ENCODE measurements around the gene TBX3.

The TBX3 gene

DNA sequence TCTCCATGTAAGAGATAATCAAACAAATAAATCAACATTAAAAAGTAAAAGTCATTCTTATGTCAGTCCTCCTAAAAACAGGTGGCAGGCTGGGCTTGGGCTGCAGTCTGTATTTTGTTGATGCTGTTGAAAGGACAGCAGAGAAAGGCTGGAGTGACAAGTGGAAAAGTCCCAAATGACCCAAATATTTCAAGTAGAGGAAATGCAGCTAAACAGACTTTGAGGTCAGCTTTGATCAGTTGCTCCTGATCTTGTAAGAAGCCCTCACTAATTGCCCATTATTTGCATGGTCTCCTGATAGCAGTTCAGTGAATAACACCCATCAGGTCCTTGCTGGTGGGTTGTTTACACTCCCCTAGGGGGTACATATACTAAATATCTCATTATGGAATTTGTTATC, 24.9 kb downstream of the TBX3 start:
- H2BK120ac ChIP-seq (ENCODE audit: insufficient read depth, low read length, poor library complexity) = peak overlapping the region; percentile 37
- H3K36me3 ChIP-seq (ENCODE audit: control insufficient read depth in 1 of 2, insufficient read depth in 2 of 2, low read length in 2 of 2) = no peaks in the 10 kb centered on the region
- no peaks in the 10 kb centered on the region for H3K79me2 ChIP-seq (ENCODE audit: control insufficient read depth, insufficient read depth, low read length, poor library complexity)
- H3K27ac ChIP-seq (ENCODE audit: low read depth, low read length) = no peak overlapping the region
- no peak overlapping the region for H2BK5ac ChIP-seq (ENCODE audit: low read depth, low read length, poor library complexity)
- H3K4ac ChIP-seq (ENCODE audit: low read depth, low read length) = no peak overlapping the region
- peaks cover 5 to 17% of the 10 kb centered on the region in 2 experiments for H3K4me1 ChIP-seq (ENCODE audit: control insufficient read depth in 1 of 2, insufficient read depth in 2 of 2, low read length in 2 of 2)
- H3K9me3 ChIP-seq (ENCODE audit: insufficient read depth, low read depth, low read length) = no peaks in the 10 kb centered on the region
- H3K18ac ChIP-seq (ENCODE audit: low read length) = no peak overlapping the region
- H3K23ac ChIP-seq (ENCODE audit: low read length) = no peak overlapping the region
- H2AK5ac ChIP-seq (ENCODE audit: low read length) = no peak overlapping the region
- no peak overlapping the region for H3K4me2 ChIP-seq (ENCODE audit: low read length)
- no peak overlapping the region for H2AFZ ChIP-seq (ENCODE audit: insufficient read depth, low read length, poor library complexity)
- H4K12ac ChIP-seq (ENCODE audit: low read depth, low read length) = no peak overlapping the region
- no peak overlapping the region for H3K4me3 ChIP-seq (ENCODE audit: low read depth, low read length)
- H2BK12ac ChIP-seq (ENCODE audit: low read length) = no peak overlapping the region
- no peak overlapping the region for H4K8ac ChIP-seq (ENCODE audit: low read depth, low read length)
- peaks cover 10% of the 10 kb centered on the region for H3K79me1 ChIP-seq (ENCODE audit: low read length)
- no peak for DNase-seq
- no peak overlapping the region for H3K14ac ChIP-seq (ENCODE audit: low read length)
- H4K91ac ChIP-seq (ENCODE audit: low read depth, low read length) = no peak overlapping the region
- H3K9ac ChIP-seq (ENCODE audit: low read length) = no peak overlapping the region
- no peaks in the 10 kb centered on the region for H3K27me3 ChIP-seq (ENCODE audit: insufficient read depth, low read length)

- Histone ChIP-seq H4K91ac (ENCODE audit: low read depth, low read length) (no peak overlapping the region), H3K4me2 (ENCODE audit: low read length) (no peak overlapping the region), H3K14ac (ENCODE audit: low read length) (no peak overlapping the region), H3K27me3 (ENCODE audit: insufficient read depth, low read length) (no peaks in the 10 kb centered on the region), H2BK5ac (ENCODE audit: low read depth, low read length, poor library complexity) (no peak overlapping the region), H3K27ac (ENCODE audit: low read depth, low read length) (no peak overlapping the region), H3K9ac (ENCODE audit: low read length) (no peak overlapping the region), H3K79me1 (ENCODE audit: low read length) (peaks cover 3% of the 10 kb centered on the region), H3K23ac (ENCODE audit: low read length) (no peak overlapping the region), H2BK12ac (ENCODE audit: low read length) (no peak overlapping the region), H3K9me3 (ENCODE audit: insufficient read depth, low read depth, low read length) (no peaks in the 10 kb centered on the region), H4K12ac (ENCODE audit: low read depth, low read length) (no peak overlapping the region), H3K36me3 (ENCODE audit: control insufficient read depth in 1 of 2, insufficient read depth in 2 of 2, low read length in 2 of 2) (no peaks in the 10 kb centered on the region), H2BK120ac (ENCODE audit: insufficient read depth, low read length, poor library complexity) (no peak overlapping the region), H2AFZ (ENCODE audit: insufficient read depth, low read length, poor library complexity) (no peak overlapping the region), H4K8ac (ENCODE audit: low read depth, low read length) (no peak overlapping the region), H3K4me1 (ENCODE audit: control insufficient read depth in 1 of 2, insufficient read depth in 2 of 2, low read length in 2 of 2) (peaks cover 5 to 17% of the 10 kb centered on the region in 2 experiments), H3K4ac (ENCODE audit: low read depth, low read length) (no peak overlapping the region), H3K79me2 (ENCODE audit: control insufficient read depth, insufficient read depth, low read length, poor library complexity) (no peaks in the 10 kb centered on the region), H2AK5ac (ENCODE audit: low read length) (no peak overlapping the region), H3K18ac (ENCODE audit: low read length) (no peak overlapping the region), H3K4me3 (ENCODE audit: low read depth, low read length) (no peak overlapping the region)
- WGBS (ENCODE audit: extremely low coverage, insufficient coverage, insufficient read length) = no CpG with 5 or more reads among the region's 1 CpG
- DNase-seq = no peak
These were observed 26.0 kb downstream of the TBX3 start for GRCh38 chr12:114658002-114658441.

DNA sequence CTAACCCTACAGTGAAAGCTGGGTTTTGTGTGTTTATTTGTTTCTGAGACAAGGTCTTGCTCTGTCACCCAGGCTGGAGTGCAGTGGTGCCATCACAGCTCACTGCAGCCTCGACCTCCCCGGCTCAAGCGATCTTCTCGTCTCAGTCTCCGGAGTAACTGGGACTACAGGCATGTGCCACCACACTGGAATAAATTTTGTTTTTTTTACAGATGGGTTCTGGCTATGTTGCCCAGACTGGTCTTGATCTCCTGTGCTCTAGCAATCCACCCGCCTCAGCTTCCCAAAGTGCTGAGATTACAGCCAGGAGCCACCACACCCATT, 26.4 kb downstream of the TBX3 start:
- Histone ChIP-seq H4K91ac (ENCODE audit: low read depth, low read length) (peak overlapping the region; percentile 30), H2BK5ac (ENCODE audit: low read depth, low read length, poor library complexity) (no peak overlapping the region), H3K4me1 (ENCODE audit: control insufficient read depth in 1 of 2, insufficient read depth in 2 of 2, low read length in 2 of 2) (peaks cover 5 to 13% of the 10 kb centered on the region in 2 experiments), H3K79me1 (ENCODE audit: low read length) (peaks cover 2% of the 10 kb centered on the region), H3K27me3 (ENCODE audit: insufficient read depth, low read length) (no peaks in the 10 kb centered on the region), H2BK120ac (ENCODE audit: insufficient read depth, low read length, poor library complexity) (no peak overlapping the region), H3K14ac (ENCODE audit: low read length) (no peak overlapping the region), H3K9ac (ENCODE audit: low read length) (no peak overlapping the region), H3K18ac (ENCODE audit: low read length) (no peak overlapping the region), H3K4me2 (ENCODE audit: low read length) (no peak overlapping the region), H3K9me3 (ENCODE audit: insufficient read depth, low read depth, low read length) (no peaks in the 10 kb centered on the region), H4K8ac (ENCODE audit: low read depth, low read length) (no peak overlapping the region), H3K27ac (ENCODE audit: low read depth, low read length) (no peak overlapping the region), H3K36me3 (ENCODE audit: control insufficient read depth in 1 of 2, insufficient read depth in 2 of 2, low read length in 2 of 2) (no peaks in the 10 kb centered on the region), H3K4me3 (ENCODE audit: low read depth, low read length) (no peak overlapping the region), H2AFZ (ENCODE audit: insufficient read depth, low read length, poor library complexity) (no peak overlapping the region), H4K12ac (ENCODE audit: low read depth, low read length) (no peak overlapping the region), H3K79me2 (ENCODE audit: control insufficient read depth, insufficient read depth, low read length, poor library complexity) (no peaks in the 10 kb centered on the region), H3K23ac (ENCODE audit: low read length) (no peak overlapping the region), H2AK5ac (ENCODE audit: low read length) (no peak overlapping the region), H3K4ac (ENCODE audit: low read depth, low read length) (peak overlapping the region; percentile 1), H2BK12ac (ENCODE audit: low read length) (peak overlapping the region; percentile 32)
- WGBS (ENCODE audit: extremely low coverage, insufficient coverage, insufficient read length) = no CpG with 5 or more reads among the region's 6 CpGs
- no peak for DNase-seq

DNA sequence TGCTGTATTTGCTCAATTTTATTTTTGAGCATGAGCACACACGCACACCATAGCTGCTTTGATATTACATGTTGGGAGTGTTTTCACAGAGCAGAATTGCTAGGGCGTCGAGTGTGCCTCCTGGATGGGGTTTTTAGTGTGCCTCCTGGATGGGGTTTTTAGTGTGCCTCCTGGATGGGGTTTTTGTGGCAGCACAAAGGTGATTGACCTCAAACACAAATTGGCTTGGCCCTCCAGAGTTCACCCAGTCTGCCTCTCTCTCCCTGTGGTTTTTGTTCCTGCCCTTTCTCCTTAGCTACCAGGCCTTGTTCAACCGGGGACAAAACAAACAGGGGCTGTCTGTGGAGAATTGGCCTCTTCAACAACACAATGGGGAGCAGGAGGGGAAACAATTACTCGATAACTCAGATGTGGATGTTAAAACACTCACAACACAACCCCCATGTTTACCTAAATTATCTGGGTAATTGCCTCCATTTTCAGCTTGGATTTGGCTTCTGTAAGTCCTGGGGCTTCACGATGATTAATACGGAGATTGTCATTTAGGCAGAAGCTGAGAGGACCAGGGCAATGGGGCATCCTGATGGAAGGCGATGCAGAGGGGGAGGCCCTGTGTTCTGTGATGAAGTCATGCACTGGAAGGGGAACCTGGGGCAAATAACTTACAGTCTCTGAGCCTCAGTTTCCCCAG, 26.9 kb downstream of the TBX3 start:
- no peaks in the 10 kb centered on the region for H3K27me3 ChIP-seq (ENCODE audit: insufficient read depth, low read length)
- H3K4me2 ChIP-seq (ENCODE audit: low read length) = no peak overlapping the region
- no peak overlapping the region for H2BK5ac ChIP-seq (ENCODE audit: low read depth, low read length, poor library complexity)
- no peak overlapping the region for H3K9ac ChIP-seq (ENCODE audit: low read length)
- no peak overlapping the region for H2AK5ac ChIP-seq (ENCODE audit: low read length)
- H3K4me1 ChIP-seq (ENCODE audit: control insufficient read depth in 1 of 2, insufficient read depth in 2 of 2, low read length in 2 of 2) = peaks cover 5 to 13% of the 10 kb centered on the region in 2 experiments
- peak overlapping the region; percentile 1 for H3K4ac ChIP-seq (ENCODE audit: low read depth, low read length)
- peak overlapping the region; percentile 32 for H2BK12ac ChIP-seq (ENCODE audit: low read length)
- no peak overlapping the region for H3K14ac ChIP-seq (ENCODE audit: low read length)
- no peak overlapping the region for H3K27ac ChIP-seq (ENCODE audit: low read depth, low read length)
- H2BK120ac ChIP-seq (ENCODE audit: insufficient read depth, low read length, poor library complexity) = no peak overlapping the region
- WGBS (ENCODE audit: extremely low coverage, insufficient coverage, insufficient read length) = no CpG with 5 or more reads among the region's 8 CpGs
- no peak overlapping the region for H3K4me3 ChIP-seq (ENCODE audit: low read depth, low read length)
- no peak overlapping the region for H4K12ac ChIP-seq (ENCODE audit: low read depth, low read length)
- no peak overlapping the region for H4K8ac ChIP-seq (ENCODE audit: low read depth, low read length)
- DNase-seq = no peak
- H3K36me3 ChIP-seq (ENCODE audit: control insufficient read depth in 1 of 2, insufficient read depth in 2 of 2, low read length in 2 of 2) = no peaks in the 10 kb centered on the region
- no peak overlapping the region for H3K18ac ChIP-seq (ENCODE audit: low read length)
- H3K79me1 ChIP-seq (ENCODE audit: low read length) = peaks cover 2% of the 10 kb centered on the region
- H3K23ac ChIP-seq (ENCODE audit: low read length) = no peak overlapping the region
- no peaks in the 10 kb centered on the region for H3K9me3 ChIP-seq (ENCODE audit: insufficient read depth, low read depth, low read length)
- peak overlapping the region; percentile 30 for H4K91ac ChIP-seq (ENCODE audit: low read depth, low read length)
- H3K79me2 ChIP-seq (ENCODE audit: control insufficient read depth, insufficient read depth, low read length, poor library complexity) = no peaks in the 10 kb centered on the region
- no peak overlapping the region for H2AFZ ChIP-seq (ENCODE audit: insufficient read depth, low read length, poor library complexity)
